GM12874 (cell line): ENCODE measurements around the gene ATM.

ENCODE experiments used
- CTCF ChIP-seq: IDR thresholded peaks from 2 replicates; pipeline ENCODE4 v1.5.1; 2011; ENCODE audit warnings: low read depth, mild to moderate bottlenecking, control low read depth, low read length, moderate library complexity; ENCODE audit not compliant: insufficient read depth

The ATM gene

DNA sequence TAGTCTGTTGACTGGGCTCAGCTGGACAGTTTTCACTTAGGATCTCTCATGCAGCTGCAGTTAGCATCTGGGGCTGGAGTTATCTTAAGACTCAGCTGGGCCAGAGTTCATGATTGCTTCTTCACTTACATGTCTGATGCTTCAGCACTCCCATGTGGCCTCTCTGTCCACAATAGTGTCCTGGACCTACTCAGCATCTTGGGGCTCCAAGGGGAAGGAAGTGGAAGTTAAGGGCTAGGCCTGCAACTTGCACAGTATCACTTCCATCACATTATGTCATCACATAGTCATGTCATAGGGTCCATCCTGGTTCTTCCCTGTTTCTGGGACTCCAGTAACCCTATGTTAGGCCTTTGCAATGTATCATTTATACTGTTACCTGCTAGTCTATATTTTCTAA is 128.6 kb downstream of the ATM start:
- no peak for TF ChIP-seq CTCF

DNA sequence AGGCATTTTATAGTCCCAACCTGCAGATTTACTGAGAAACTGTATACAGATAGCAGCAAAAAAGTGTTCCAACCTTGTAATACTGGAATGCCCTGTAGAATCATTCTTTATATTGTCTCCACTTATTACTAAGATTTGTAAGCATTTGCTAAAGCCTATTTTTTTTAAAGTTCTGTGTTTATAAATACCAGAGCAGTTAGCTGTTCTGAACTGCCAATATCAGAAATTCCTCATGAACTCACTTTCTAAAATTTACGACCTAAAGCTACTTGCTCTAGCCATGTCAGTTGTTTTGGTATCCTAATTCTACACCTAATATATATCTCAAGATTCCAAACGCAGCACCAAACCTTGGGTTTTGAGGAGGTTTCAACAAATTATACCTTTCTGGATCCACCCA is 141.3 kb downstream of the ATM start:
- TF ChIP-seq CTCF: no peak

GRCh38 chr11:108368134-108368533 is 145.3 kb downstream of the ATM start:
- TF ChIP-seq CTCF: no peak

GRCh38 chr11:108369064-108369463 is 146.2 kb downstream of the ATM start:
- TF ChIP-seq CTCF: no peak

DNA sequence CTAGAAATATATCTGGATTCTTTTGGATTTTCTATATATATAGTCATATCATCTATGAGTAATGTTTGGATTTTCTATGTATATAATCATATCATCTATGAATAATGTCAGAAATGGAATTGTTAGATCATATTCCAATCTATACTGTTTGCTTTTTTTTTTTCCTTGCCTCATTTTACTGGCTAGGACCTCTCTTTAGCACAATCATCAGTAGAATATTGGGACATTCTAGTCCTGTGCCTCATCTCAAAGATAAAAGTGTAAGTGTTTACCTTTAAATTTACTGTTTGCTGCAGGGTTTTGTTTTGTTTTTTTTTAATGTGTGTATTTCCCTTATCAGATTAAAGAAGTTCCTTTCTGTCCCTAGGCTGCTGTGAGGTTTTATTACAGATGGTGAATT is 147.4 kb downstream of the ATM start:
- TF ChIP-seq CTCF: no peak

- no peak for TF ChIP-seq CTCF
Observed at GRCh38 chr11:108370990-108371389, 148.1 kb downstream of the ATM start.

GRCh38 chr11:108388576-108388975 is 165.7 kb downstream of the ATM start:
- TF ChIP-seq CTCF: no peak

GRCh38 chr11:108392353-108392752 is 169.5 kb downstream of the ATM start:
- no peak for TF ChIP-seq CTCF
